Lower leg skin (tissue), 3 donors: ENCODE measurements around the gene NT5E.

Source experiments
- CTCF ChIP-seq, 3 donors: fragments of 450-650 bp; IDR thresholded peaks; one replicate each; pipeline ENCODE4 v1.5.1; 2016; ENCODE audit warnings: antibody characterized with exemption in 3 of 3, mild to moderate bottlenecking in 3 of 3, moderate library complexity in 2 of 3
- POLR2A ChIP-seq, 2 donors: fragments of 450-650 bp; IDR thresholded peaks; one replicate each; pipeline ENCODE4 v1.6.1; 2016 to 2017; ENCODE audit warnings: antibody characterized with exemption in 2 of 2, mild to moderate bottlenecking in 1 of 2, moderate library complexity in 1 of 2

DNA sequence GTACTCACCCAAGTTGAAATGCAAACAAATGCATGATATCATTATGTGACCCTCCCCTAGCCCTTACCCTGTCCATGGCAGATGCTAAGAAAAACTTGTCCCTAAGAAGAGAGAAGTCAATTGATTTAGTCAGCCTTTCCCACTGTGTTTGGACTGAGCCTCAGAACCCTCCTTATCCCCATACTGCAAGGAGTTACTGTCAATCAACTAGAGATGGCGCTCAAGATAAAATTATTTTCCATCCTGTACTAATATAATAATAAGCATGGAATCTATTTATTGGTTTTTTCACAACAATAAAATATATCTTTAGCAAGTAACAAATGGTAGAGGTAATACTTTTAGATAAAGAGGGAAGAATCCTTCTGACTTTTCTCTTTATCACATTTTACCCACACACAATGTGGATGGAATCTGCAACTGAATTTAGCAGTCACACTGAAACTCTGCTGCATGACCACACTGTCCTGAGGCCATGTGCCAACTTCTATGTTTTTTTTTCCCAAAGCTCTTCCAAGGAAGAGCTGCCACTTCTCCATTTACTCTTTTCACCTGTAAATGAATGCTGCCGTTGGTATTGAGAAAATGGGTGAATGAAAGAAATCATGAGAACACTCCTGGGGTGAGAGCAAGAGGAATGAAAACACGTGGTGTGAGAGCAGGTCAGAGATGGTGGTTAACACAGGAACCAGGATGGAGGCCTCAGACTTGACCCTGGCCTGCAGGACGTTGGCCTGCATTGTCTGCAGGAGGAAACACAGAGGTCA lies 10.5 kb downstream of the NT5E start:
- TF ChIP-seq CTCF (IDR thresholded peaks at IDR 0.05) (no peak), POLR2A (IDR thresholded peaks at IDR 0.05) (no peak)
